Ureter (tissue), 1 donor: ENCODE measurements around the gene TGFB1. TPM values are rescaled to one million over a fixed set of nuclear protein-coding genes. Genes with fewer than 3 reads are reported as not detected.

Experiments used
- DNase-seq: peaks from one replicate; pipeline ENCODE4 v3.0.0-alpha.2; 2020; ENCODE audit warnings: low spot score
- total RNA-seq: library from RNA; stranded (reverse); gene quantifications from one replicate; pipeline ENCODE4 v1.2.4, GENCODE V29; 2023
- donor health status: DM: yes; HTN: yes; CAD: no.

TGFB1 gene
- total RNA-seq, 1 donor from 2014 or later, result 26.3 TPM

DNA sequence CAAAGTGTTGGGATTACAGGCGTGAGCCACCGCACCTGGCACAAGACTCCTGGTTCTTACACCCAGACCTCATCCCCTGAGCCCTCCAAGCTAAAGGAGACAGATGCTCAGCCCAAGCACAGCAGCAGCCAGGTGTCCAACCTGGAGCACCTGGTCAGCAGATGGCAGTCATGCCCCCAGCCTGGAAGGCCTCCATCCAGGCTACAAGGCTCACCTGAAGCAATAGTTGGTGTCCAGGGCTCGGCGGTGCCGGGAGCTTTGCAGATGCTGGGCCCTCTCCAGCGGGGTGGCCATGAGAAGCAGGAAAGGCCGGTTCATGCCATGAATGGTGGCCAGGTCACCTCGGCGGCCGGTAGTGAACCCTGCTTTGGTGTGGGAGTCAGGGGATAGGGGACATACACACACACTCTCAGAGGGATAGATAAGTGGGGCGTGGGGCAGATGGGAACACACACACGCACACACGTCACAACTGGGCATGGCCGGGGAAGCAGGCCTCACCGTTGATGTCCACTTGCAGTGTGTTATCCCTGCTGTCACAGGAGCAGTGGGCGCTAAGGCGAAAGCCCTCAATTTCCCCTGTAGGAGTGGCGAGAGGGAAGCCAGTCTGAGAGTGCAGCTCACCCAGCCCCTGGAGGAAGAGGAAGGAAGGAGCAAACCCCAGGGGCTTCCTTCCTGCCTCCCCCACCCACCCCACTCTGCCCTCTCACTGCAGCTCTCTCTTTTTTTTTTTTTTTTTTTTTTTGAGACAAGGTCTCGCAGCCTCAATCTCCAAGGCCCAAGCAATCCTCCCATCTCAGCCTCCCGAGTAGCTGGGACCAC is 11.8 kb downstream of the TGFB1 start:
- DNase-seq, result no peak

GRCh38 chr19:41339936-41340335 is 13.8 kb downstream of the TGFB1 start:
- DNase-seq, result no peak

- no peak for DNase-seq
Observed at GRCh38 chr19:41335467-41335866, 18.3 kb downstream of the TGFB1 start.

GRCh38 chr19:41334793-41335192 is 18.9 kb downstream of the TGFB1 start:
- DNase-seq, result no peak

- DNase-seq, result no peak
Observed at GRCh38 chr19:41332468-41332867, 21.3 kb downstream of the TGFB1 start.

DNA sequence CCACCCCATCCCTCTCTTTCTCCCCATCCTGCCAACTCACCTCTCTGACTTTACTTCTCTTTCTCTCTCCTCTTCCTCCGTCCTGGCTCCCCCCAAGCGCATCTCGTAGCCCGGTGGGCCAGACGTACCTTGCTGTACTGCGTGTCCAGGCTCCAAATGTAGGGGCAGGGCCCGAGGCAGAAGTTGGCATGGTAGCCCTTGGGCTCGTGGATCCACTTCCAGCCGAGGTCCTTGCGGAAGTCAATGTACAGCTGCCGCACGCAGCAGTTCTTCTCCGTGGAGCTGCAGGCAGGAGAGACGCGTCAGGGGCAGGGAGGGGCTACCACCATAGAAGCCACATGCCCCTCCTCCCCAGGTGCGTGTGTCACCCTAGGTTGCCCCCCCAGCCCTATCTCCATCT is 21.7 kb downstream of the TGFB1 start:
- no peak for DNase-seq

DNA sequence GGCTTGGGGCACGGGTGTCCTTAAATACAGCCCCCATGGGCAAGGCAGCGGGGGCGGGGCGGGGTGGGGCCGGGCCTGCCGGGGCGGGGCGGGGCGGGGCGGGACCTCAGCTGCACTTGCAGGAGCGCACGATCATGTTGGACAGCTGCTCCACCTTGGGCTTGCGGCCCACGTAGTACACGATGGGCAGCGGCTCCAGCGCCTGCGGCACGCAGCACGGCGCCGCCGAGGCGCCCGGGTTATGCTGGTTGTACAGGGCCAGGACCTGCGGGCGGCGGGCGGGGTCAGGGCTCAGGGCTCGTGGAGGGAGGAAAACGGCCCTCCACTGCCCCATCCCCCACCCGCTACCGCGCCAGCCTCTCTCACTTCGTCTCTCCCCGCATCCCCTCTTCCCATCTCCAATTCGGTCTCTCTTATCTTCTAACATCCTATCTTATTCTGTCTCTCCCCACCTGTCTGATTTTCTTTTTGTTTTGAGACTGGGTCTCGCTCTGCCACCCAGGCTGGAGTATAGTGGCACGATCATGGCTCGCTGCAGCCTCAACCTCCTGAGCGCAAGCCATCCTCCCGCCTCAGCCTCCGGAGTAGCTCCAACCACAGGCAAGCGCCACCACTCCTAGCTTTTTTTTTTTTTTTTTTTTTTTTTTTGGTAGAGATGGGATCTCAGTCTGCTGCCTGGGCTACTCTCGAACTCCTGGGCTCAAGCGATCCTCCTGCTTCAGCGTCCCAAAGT is 22.6 kb downstream of the TGFB1 start:
- DNase-seq, result no peak

- no peak for DNase-seq
Observed at GRCh38 chr19:41330481-41330880, 23.2 kb downstream of the TGFB1 start.

DNA sequence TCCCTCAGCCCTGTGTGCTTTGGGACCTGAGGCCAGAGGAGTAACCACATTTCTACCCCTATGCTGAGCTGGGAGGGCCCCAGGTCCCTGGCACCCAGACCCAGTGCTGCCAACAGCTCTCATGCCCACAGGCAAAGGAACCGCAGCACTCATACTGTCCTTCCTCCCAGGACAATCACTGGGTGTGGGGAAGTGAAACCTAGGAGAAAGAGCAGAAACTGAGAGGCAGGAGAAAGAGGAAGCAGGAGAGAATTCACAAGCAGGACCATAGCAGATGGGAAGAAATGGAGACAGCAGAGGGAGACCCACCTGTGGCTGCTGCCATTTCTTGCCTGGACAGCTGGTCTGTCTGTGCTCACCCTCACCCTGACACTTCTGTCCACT is 24.9 kb downstream of the TGFB1 start:
- DNase-seq, result no peak

GRCh38 chr19:41328157-41328841 is 25.4 kb downstream of the TGFB1 start:
- DNase-seq, result no peak

GRCh38 chr19:41327576-41328156 is 26.1 kb downstream of the TGFB1 start:
- peak; percentile 87 for DNase-seq

GRCh38 chr19:41327076-41327575 is 26.6 kb downstream of the TGFB1 start:
- DNase-seq, result no peak

GRCh38 chr19:41325947-41326706 is 27.6 kb downstream of the TGFB1 start:
- DNase-seq, result no peak

GRCh38 chr19:41325640-41325946 is 28.1 kb downstream of the TGFB1 start:
- no peak for DNase-seq

GRCh38 chr19:41324921-41325639 is 28.6 kb downstream of the TGFB1 start:
- DNase-seq, result peak; percentile 74

GRCh38 chr19:41324231-41324702 is 29.5 kb downstream of the TGFB1 start:
- no peak for DNase-seq

- no peak for DNase-seq
Observed at GRCh38 chr19:41323430-41324125, 30.1 kb downstream of the TGFB1 start.

DNA sequence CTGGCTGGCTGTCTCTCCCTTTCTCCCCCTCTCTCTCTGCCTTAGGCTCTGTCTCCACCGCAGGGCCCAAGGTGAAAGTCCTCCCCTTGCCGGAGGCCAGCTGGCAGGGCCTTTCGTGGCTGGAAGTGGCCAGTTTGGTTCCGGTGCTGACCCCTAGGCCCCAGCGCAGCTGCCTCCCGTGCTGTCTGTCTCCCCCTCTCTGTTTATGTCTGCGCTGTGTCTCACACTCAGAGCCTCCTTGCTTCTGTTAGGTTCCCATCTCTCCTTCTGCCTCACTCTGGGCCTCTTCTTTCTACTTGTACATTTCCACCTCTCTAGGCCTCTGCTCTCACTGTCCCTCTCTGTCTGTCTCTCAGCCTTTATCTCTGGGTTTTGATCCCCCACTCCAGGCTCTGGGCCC is 30.7 kb downstream of the TGFB1 start:
- DNase-seq, result no peak

DNA sequence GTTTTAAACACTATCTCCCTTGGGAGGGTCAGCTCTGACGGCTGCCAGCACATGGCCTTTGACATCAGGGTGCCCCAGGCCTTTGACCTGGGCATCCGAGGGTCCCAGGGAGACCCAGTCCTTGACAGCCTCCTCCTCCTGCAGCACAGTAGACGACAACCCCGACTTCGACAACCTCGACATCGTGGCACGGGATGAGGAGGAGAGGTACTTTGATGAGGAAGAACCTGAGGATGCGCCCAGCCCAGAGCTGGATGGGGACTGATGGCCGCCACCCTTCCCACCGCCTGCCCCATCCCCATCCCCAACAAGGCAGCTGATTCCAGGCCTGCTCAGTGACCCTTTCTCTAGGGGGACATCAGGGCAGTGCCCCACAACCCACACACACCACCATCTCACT is 31.3 kb downstream of the TGFB1 start:
- DNase-seq, result no peak
